H1 (cell line): ENCODE results near the gene RPS19. TPM values are rescaled to one million over a fixed set of nuclear protein-coding genes. Genes with fewer than 3 reads are reported as not detected.

Experiments
- CTCF ChIA-PET: fragments of 300-600 bp; sonication (Branson Sonifier 250); formaldehyde crosslinking; loops from one replicate; lab custom pipeline; 2021; ENCODE audit not compliant: partially characterized antibody; lab: Charles Lee
- POLR2A ChIA-PET: fragments of 300-600 bp; sonication (Branson Sonifier 250); formaldehyde crosslinking; loops from one replicate; lab custom pipeline; 2021; ENCODE audit warnings: inconsistent platforms; ENCODE audit not compliant: partially characterized antibody; lab: Charles Lee
- DNase-seq, 2 experiments: peaks; one replicate each; pipeline versions ENCODE4 v3.0.0 to v3.0.0-alpha.2; 2010 to 2022; ENCODE audit warnings: low spot score in 2 of 2, low read depth in 1 of 2, mixed read lengths in 1 of 2
- FAIRE-seq: peaks from 2 replicates; lab custom pipeline; 2011; peaks lifted over from hg19 to GRCh38; lab: Jason Lieb, UNC
- H2AFZ ChIP-seq: 2 replicates; pipeline ENCODE4 v1.8.1; 2012; ENCODE audit warnings: low read length, inconsistent platforms
- H2AK5ac ChIP-seq: 2 replicates; pipeline ENCODE4 v1.6.1; 2013; ENCODE audit warnings: low read depth, low read length
- H2BK120ac ChIP-seq: replicated peaks from 2 replicates; pipeline ENCODE3; 2013; ENCODE audit warnings: low read depth, low read length, inconsistent platforms
- H2BK12ac ChIP-seq: 2 replicates; pipeline ENCODE4 v1.6.1; 2013; ENCODE audit warnings: low read depth, low read length
- H2BK15ac ChIP-seq: 2 replicates; pipeline ENCODE4 v1.6.1; 2013; ENCODE audit warnings: low read length
- H2BK20ac ChIP-seq: 2 replicates; pipeline ENCODE4 v1.6.1; 2013; ENCODE audit warnings: low read length
- H2BK5ac ChIP-seq: 2 replicates; pipeline ENCODE4 v1.6.1; 2013; ENCODE audit warnings: low read depth, low read length
- H3K14ac ChIP-seq: 2 replicates; pipeline ENCODE4 v1.6.1; 2013; ENCODE audit warnings: inconsistent platforms; ENCODE audit not compliant: insufficient read length
- H3K18ac ChIP-seq: 2 replicates; pipeline ENCODE4 v1.6.1; 2013; ENCODE audit warnings: low read length; ENCODE audit errors: extremely low read depth
- H3K23ac ChIP-seq: 2 replicates; pipeline ENCODE4 v1.6.1; 2013; ENCODE audit warnings: inconsistent platforms; ENCODE audit not compliant: insufficient read length
- H3K23me2 ChIP-seq: 2 replicates; pipeline ENCODE4 v1.6.1; 2013; ENCODE audit warnings: low read depth, low read length
- H3K27ac ChIP-seq: 2 replicates; pipeline ENCODE4 v1.6.1; 2011; ENCODE audit warnings: low read depth, low read length, inconsistent platforms
- H3K27me3 ChIP-seq, 4 experiments: replicated peaks in 1 of 4; 1 replicate in 1 of 4; 2 replicates in 3 of 4; pipeline versions ENCODE4 v1.6.1 to v1.8.1; 2011 to 2013; ENCODE audit warnings: low read length in 3 of 4, mild to moderate bottlenecking in 3 of 4, inconsistent platforms in 2 of 4, mixed read lengths in 2 of 4, moderate library complexity in 1 of 4; ENCODE audit not compliant: control insufficient read depth in 3 of 4, insufficient read depth in 3 of 4; ENCODE audit errors: extremely low read depth in 1 of 4
- H3K36me3 ChIP-seq, 4 experiments: 2 replicates each; pipeline versions ENCODE4 v1.6.1 to v1.8.1; 2011 to 2013; ENCODE audit warnings: mild to moderate bottlenecking in 4 of 4, low read length in 3 of 4, moderate library complexity in 2 of 4, control low read depth in 1 of 4, inconsistent platforms in 1 of 4; ENCODE audit not compliant: insufficient read depth in 4 of 4, control insufficient read depth in 2 of 4
- H3K4ac ChIP-seq: replicated peaks from 2 replicates; pipeline ENCODE3; 2013; ENCODE audit warnings: low read length, low read depth, mixed read lengths, inconsistent platforms; ENCODE audit not compliant: insufficient read length
- H3K4me1 ChIP-seq, 4 experiments: replicated peaks in 1 of 4; 1 replicate in 1 of 4; 2 replicates in 3 of 4; pipeline versions ENCODE4 v1.6.1 to v1.8.1; 2011 to 2013; ENCODE audit warnings: low read length in 3 of 4, inconsistent platforms in 2 of 4, mixed read lengths in 1 of 4; ENCODE audit not compliant: insufficient read depth in 4 of 4, control insufficient read depth in 3 of 4
- H3K4me2 ChIP-seq, 2 experiments: 2 replicates each; pipeline versions ENCODE4 v1.6.1 to v1.8.1; 2011 to 2013; ENCODE audit warnings: low read depth in 2 of 2, low read length in 2 of 2, control low read depth in 1 of 2, inconsistent platforms in 1 of 2, mild to moderate bottlenecking in 1 of 2; ENCODE audit not compliant: insufficient read depth in 1 of 2
- H3K4me3 ChIP-seq, 4 experiments: fragments of 200-600, 300-600 bp in 1 of 4; sonication (generic), shearing (Covaris generic), sonication (Bioruptor Twin) in 1 of 4; 2 replicates each; pipeline versions ENCODE4 v1.5.1 to v1.8.1; 2011 to 2016; ENCODE audit warnings: low read length in 4 of 4, low read depth in 3 of 4, control low read depth in 2 of 4, inconsistent platforms in 2 of 4, mild to moderate bottlenecking in 2 of 4, mixed read lengths in 1 of 4, moderate library complexity in 1 of 4; ENCODE audit not compliant: insufficient read depth in 2 of 4; ENCODE audit errors: extremely low read depth in 1 of 4
- H3K56ac ChIP-seq: replicated peaks from 2 replicates; pipeline ENCODE3; 2013; ENCODE audit warnings: low read depth, mild to moderate bottlenecking, mixed read lengths, low read length, inconsistent platforms; ENCODE audit not compliant: insufficient read length
- H3K79me1 ChIP-seq: 2 replicates; pipeline ENCODE4 v1.6.1; 2013; ENCODE audit warnings: low read depth, low read length, control low read depth
- H3K79me2 ChIP-seq, 2 experiments: 2 replicates each; pipeline versions ENCODE4 v1.6.1 to v1.8.1; 2012 to 2013; ENCODE audit warnings: low read length in 2 of 2, mild to moderate bottlenecking in 2 of 2, inconsistent platforms in 1 of 2; ENCODE audit not compliant: insufficient read depth in 2 of 2, control insufficient read depth in 1 of 2
- H3K9ac ChIP-seq, 4 experiments: replicated peaks in 1 of 4; 1 replicate in 1 of 4; 2 replicates in 3 of 4; pipeline versions ENCODE4 v1.6.1 to v1.8.1; 2011 to 2013; ENCODE audit warnings: low read depth in 3 of 4, low read length in 3 of 4, control low read depth in 2 of 4, mild to moderate bottlenecking in 2 of 4, moderate library complexity in 2 of 4, inconsistent platforms in 1 of 4; ENCODE audit errors: extremely low read depth in 1 of 4
- H3K9me3 ChIP-seq, 2 experiments: 2 replicates each; pipeline versions ENCODE4 v1.6.1 to v1.8.1; 2012 to 2013; ENCODE audit warnings: mild to moderate bottlenecking in 2 of 2, moderate library complexity in 2 of 2, control low read depth in 1 of 2, inconsistent platforms in 1 of 2, low read depth in 1 of 2, low read length in 1 of 2, mixed read lengths in 1 of 2; ENCODE audit not compliant: insufficient read depth in 2 of 2
- H4K20me1 ChIP-seq, 2 experiments: replicated peaks in 1 of 2; 2 replicates each; pipeline versions ENCODE3 to v1.8.1; 2011 to 2013; ENCODE audit warnings: inconsistent platforms in 2 of 2, low read length in 2 of 2, mild to moderate bottlenecking in 1 of 2; ENCODE audit not compliant: insufficient read depth in 2 of 2, control insufficient read depth in 1 of 2
- H4K5ac ChIP-seq: 2 replicates; pipeline ENCODE4 v1.6.1; 2013; ENCODE audit warnings: low read length, low read depth, mixed read lengths, inconsistent platforms; ENCODE audit not compliant: insufficient read length
- H4K8ac ChIP-seq: 2 replicates; pipeline ENCODE4 v1.8.0; 2013; ENCODE audit warnings: mild to moderate bottlenecking, moderate library complexity, low read length, inconsistent platforms; ENCODE audit not compliant: insufficient read depth; ENCODE audit errors: extremely low read depth
- H4K91ac ChIP-seq: replicated peaks from 2 replicates; pipeline ENCODE3; 2013; ENCODE audit warnings: low read length, mixed read lengths, inconsistent platforms; ENCODE audit not compliant: insufficient read length
- CBX5 ChIP-seq: fragments of 300-800, 300-1000 bp; sonication (generic); IDR thresholded peaks from 2 replicates; pipeline ENCODE4 v1.7.1; 2016; ENCODE audit warnings: antibody characterized with exemption, low read length, low read depth
- CEBPB ChIP-seq: IDR thresholded peaks from 2 replicates; pipeline ENCODE4 v1.6.1; 2012; ENCODE audit warnings: low read depth, low read length
- EZH2 ChIP-seq: fragments of 200-600 bp; sonication (generic); IDR thresholded peaks from 2 replicates; pipeline ENCODE4 v1.7.1; 2012; ENCODE audit warnings: low read depth, mild to moderate bottlenecking, moderate library complexity, low read length, inconsistent platforms; ENCODE audit not compliant: severe bottlenecking
- RBBP5 ChIP-seq: IDR thresholded peaks from 2 replicates; pipeline ENCODE4 v1.7.1; 2012; ENCODE audit warnings: low read depth, mild to moderate bottlenecking, inconsistent platforms, low read length, moderate library complexity, borderline replicate concordance
- WGBS, 2 experiments: shearing (Covaris generic) in 1 of 2; methylation state at CpG; one replicate each; pipeline versions ENCODE4 v1.1.6 to v1.1.7; 2013 to 2015; ENCODE audit warnings: low lambda C conversion rate in 2 of 2, mixed read lengths in 2 of 2, inconsistent platforms in 1 of 2, low coverage in 1 of 2, missing lambda C conversion rate in 1 of 2; ENCODE audit not compliant: insufficient replicate concordance in 2 of 2, insufficient coverage in 1 of 2, insufficient read length in 1 of 2; ENCODE audit errors: extremely low coverage in 1 of 2, missing lambda C conversion rate in 1 of 2; 5-methylcytosine and 5-hydroxymethylcytosine counted together
- polyA plus RNA-seq, 7 experiments: library from polyadenylated mRNA; depleted of rRNA in 3 of 7; stranded (reverse) in 5 of 7; unstranded in 2 of 7; fragments of >200 nt in 5 of 7; fragments of 200-250 nt in 2 of 7; gene quantifications; 1 replicate in 5 of 7; 2 replicates in 1 of 7; 4 replicates in 1 of 7; pipeline versions ENCODE4 v1.2.1 to v1.2.3, GENCODE V29; 2011 to 2013; ENCODE audit warnings: missing spikeins in 2 of 7, mixed read lengths in 2 of 7
- total RNA-seq: library from RNA; stranded (reverse); fragmentation: NEBNext Ultra II Directional; extraction: Animal tissue kit (Norgen Biotek cat#: 25700); gene quantifications from 2 replicates; pipeline ENCODE4 v1.2.1, GENCODE V29; 2021

RPS19 gene
- total and polyA plus RNA-seq, 2 of the 8 experiments (the other 6 are each of a cell fraction or from before 2014, with no cell fraction given): 2,817 to 5,751 TPM

DNA sequence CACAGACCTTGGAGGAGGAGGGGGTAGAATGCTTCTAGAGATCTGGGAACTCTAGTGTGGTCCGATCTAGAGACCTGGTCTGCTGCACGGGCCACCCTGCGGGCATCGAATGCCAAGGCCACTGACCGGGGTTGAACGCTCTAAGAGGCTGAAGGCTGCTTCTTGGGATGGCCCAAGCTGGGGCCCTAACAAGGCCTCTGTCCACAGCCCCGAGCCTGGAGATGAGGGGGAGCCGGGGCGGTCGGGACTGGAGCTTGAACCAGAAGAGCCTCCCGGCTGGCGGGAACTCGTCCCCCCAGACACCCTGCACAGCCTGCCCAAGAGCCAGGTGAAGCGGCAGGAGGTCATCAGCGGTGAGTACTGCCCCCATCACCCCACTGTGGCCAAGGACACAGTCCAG, 38.2 kb downstream of the RPS19 start:
- Histone ChIP-seq H2BK20ac (no peak overlapping the region), H4K5ac (no peak overlapping the region), H3K27ac (no peak overlapping the region), H2BK120ac (no peak overlapping the region), H3K23ac (no peak overlapping the region), H2AK5ac (no peak overlapping the region), H2AFZ (no peak overlapping the region), H3K9ac (no peak overlapping the region), H3K23me2 (no peaks in the 10 kb centered on the region), H3K27me3 (no peaks in the 10 kb centered on the region), H3K4me2 (no peak overlapping the region), H3K56ac (no peak overlapping the region), H4K20me1 (peaks cover 0 to 3% of the 10 kb centered on the region in 2 experiments), H3K36me3 (peaks cover 6 to 12% (median 7%) of the 10 kb centered on the region in 4 experiments; a peak in 6 of 8 replicates), H4K91ac (no peak overlapping the region), H3K14ac (no peak overlapping the region), H3K4me3 (no peak overlapping the region), H3K18ac (no peak overlapping the region), H2BK12ac (no peak overlapping the region), H2BK15ac (no peak overlapping the region), H2BK5ac (no peak overlapping the region), H4K8ac (no peak overlapping the region), H3K79me1 (no peaks in the 10 kb centered on the region), H3K4me1 (peaks cover 0 to 5% (median 1%) of the 10 kb centered on the region in 4 experiments; a peak in 1 of 7 replicates), H3K9me3 (no peaks in the 10 kb centered on the region), H3K4ac (no peak overlapping the region), H3K79me2 (no peaks in the 10 kb centered on the region)
- TF ChIP-seq RBBP5 (no peak), CBX5 (no peak), CEBPB (no peak), EZH2 (no peak)
- no peak for DNase-seq
- ChIA-PET CTCF (interaction anchor here (0.8 to 2.3 kb wide), 4 partner anchors 9 to 32 kb away, joined by 3 to 9 read pairs (median 3); partner anchors contain the start of gene ARHGEF1), POLR2A (interaction anchor here (0.8 to 2.1 kb wide), 5 partner anchors 8 to 30 kb away, joined by 3 to 8 read pairs (median 4); no protein-coding TSS in a partner anchor)
- 95% methylated on average over 15 of the region's 15 CpGs; no CpG with 5 or more reads in 1 of the 2 experiments for WGBS, 2 experiments
- no peak for FAIRE-seq
